ENCODE measurements around the gene DGLUCY.
A peak's percentile ranks its signal among the peaks of the same experiment; 100 is the strongest.

Gene DGLUCY, protein sequence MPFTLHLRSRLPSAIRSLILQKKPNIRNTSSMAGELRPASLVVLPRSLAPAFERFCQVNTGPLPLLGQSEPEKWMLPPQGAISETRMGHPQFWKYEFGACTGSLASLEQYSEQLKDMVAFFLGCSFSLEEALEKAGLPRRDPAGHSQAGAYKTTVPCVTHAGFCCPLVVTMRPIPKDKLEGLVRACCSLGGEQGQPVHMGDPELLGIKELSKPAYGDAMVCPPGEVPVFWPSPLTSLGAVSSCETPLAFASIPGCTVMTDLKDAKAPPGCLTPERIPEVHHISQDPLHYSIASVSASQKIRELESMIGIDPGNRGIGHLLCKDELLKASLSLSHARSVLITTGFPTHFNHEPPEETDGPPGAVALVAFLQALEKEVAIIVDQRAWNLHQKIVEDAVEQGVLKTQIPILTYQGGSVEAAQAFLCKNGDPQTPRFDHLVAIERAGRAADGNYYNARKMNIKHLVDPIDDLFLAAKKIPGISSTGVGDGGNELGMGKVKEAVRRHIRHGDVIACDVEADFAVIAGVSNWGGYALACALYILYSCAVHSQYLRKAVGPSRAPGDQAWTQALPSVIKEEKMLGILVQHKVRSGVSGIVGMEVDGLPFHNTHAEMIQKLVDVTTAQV

DNA sequence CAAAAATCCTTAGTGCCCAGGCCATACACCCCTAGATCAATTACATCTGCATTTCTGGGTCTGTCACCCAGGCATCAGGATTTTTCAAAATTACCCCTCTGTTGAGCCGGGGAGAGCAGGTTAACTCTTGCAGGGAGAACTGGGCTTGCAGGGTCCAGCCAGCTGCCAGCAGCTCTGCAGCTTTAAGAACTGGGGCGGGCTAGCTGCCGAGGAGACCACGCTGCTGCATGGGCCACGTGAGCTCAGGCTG is at the start of gene DGLUCY:
Gene DGLUCY, plus strand, starts transcription at position 245 of the 250 bp plus-strand sequence. CDS start 46,222 bp downstream, outside the sequence.
- peak; percentile 58 for DNase-seq (ENCODE audit: extremely low read depth, low read depth)
- H3K4me3 ChIP-seq (replicated peaks; ENCODE audit: low read depth, low read length): peak within 1 kb of the TSS; percentile 76
- TF ChIP-seq, protein P1, sequence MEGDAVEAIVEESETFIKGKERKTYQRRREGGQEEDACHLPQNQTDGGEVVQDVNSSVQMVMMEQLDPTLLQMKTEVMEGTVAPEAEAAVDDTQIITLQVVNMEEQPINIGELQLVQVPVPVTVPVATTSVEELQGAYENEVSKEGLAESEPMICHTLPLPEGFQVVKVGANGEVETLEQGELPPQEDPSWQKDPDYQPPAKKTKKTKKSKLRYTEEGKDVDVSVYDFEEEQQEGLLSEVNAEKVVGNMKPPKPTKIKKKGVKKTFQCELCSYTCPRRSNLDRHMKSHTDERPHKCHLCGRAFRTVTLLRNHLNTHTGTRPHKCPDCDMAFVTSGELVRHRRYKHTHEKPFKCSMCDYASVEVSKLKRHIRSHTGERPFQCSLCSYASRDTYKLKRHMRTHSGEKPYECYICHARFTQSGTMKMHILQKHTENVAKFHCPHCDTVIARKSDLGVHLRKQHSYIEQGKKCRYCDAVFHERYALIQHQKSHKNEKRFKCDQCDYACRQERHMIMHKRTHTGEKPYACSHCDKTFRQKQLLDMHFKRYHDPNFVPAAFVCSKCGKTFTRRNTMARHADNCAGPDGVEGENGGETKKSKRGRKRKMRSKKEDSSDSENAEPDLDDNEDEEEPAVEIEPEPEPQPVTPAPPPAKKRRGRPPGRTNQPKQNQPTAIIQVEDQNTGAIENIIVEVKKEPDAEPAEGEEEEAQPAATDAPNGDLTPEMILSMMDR (IDR thresholded peaks at IDR 0.05; ENCODE audit: low read depth, low read length, missing control alignments): no peak

DNA sequence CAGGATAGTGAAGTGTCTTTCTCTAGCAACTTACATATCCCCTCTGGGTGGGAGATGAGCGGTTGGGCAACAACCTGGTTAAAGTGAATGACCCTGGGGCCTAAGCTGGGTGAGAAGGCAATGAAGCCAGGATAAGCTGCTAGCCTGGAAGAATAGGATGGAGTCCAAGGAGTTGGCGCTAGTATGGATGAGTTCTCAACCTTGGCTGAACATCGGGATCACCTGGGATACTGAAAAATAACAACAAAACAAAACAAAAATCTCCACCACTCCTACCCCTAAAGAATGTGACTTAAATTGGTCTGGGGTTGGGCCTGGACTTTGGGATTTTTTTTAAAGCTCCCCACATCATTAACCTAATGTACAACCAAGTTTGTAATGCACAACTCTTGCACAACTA is 48.6 kb upstream of the DGLUCY start:
- DNase-seq (ENCODE audit: extremely low read depth, low read depth): no peak
- H3K4me3 ChIP-seq (replicated peaks; ENCODE audit: low read depth, low read length): no peak overlapping the region
- TF ChIP-seq, protein P1 (IDR thresholded peaks at IDR 0.05; ENCODE audit: low read depth, low read length, missing control alignments): no peak

DNA sequence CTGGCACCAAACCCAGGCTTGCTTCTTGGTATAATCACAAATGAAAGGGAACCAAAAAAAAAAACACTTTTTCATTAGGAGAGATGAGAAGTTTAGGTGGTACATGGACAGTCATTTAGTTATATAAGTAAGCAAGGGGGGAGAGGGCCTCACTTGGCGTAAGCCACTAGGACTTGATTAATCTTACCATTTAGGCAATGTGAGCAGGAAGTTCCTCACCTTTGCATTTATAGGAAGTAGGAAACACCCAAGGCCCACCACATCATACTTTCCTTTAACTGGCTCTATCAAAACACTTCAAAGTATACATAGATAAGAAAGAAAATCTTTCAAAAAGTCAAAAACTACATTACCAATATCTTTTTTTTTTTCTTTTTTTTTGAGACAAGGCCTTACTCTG is 46.7 kb upstream of the DGLUCY start:
- no peak overlapping the region for H3K4me3 ChIP-seq (replicated peaks; ENCODE audit: low read depth, low read length)
- DNase-seq (ENCODE audit: extremely low read depth, low read depth): no peak
- TF ChIP-seq, protein P1 (IDR thresholded peaks at IDR 0.05; ENCODE audit: low read depth, low read length, missing control alignments): no peak

DNA sequence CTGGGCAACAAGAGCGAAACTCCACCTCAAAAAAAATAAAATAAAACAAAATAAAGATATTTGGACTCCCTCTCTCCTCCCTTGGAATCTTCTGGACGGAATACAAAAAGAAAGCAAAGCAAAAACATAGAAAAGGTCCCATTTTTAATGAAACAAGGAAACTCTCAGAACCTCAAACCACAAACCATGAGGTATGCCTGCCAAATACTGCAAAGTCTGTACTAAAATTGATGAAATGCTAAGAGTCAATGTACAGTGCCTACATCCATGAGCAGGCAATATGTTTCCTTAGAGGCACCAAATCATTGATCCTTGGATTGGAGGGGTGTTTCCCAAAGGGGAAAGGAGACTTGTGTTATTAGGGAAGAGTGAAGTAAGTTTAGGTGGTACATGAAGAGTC is 45.2 kb upstream of the DGLUCY start:
- no peak overlapping the region for H3K4me3 ChIP-seq (replicated peaks; ENCODE audit: low read depth, low read length)
- TF ChIP-seq, protein P1 (IDR thresholded peaks at IDR 0.05; ENCODE audit: low read depth, low read length, missing control alignments): no peak
- DNase-seq (ENCODE audit: extremely low read depth, low read depth): no peak

DNA sequence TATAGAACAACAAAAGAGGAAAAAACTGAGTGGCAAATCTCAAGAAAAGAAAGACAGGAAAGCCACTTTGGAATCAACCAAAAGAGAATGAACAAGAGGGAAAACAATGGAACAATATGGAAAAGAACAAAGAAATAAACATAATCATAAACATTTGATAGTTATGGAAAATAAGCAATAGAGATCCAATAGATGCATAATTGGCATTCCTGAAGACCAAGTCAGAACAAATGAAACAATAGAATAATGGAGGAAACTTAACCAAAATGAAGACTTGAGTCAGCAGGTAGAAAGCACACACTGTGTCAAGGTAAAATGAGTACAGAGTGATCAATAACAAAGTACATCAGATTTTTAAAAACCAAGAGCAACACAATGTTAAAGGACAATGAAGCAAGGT is 43.3 kb upstream of the DGLUCY start:
- DNase-seq (ENCODE audit: extremely low read depth, low read depth): no peak
- TF ChIP-seq, protein P1 (IDR thresholded peaks at IDR 0.05; ENCODE audit: low read depth, low read length, missing control alignments): no peak
- no peak overlapping the region for H3K4me3 ChIP-seq (replicated peaks; ENCODE audit: low read depth, low read length)

DNA sequence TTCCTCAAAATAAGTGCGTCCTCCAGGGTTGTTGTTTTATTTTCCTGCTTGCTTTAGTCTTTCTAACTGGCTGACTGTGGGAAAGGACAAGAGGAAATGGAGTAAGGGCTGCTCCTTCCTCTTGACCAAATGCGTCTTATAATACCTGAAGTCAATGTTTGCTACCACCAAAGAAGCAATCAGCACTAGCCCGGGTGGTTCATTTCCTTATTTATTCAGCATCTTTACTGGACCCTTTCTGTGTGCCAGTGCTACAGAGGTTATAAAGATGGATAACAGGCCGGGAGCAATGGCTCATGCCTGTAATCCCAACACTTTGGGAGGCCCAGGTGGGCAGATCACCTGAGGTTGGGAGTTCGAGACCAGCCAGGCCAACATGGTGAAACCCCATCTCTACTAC is 38.3 kb upstream of the DGLUCY start:
- no peak for DNase-seq (ENCODE audit: extremely low read depth, low read depth)
- H3K4me3 ChIP-seq (replicated peaks; ENCODE audit: low read depth, low read length): no peak overlapping the region
- TF ChIP-seq, protein P1 (IDR thresholded peaks at IDR 0.05; ENCODE audit: low read depth, low read length, missing control alignments): no peak

Data from HFF-Myc (cell line).